Sciatic nerve (tissue), 2 donors: Measurements from ENCODE around the gene ACTN1. TPM values are rescaled to one million over a fixed set of nuclear protein-coding genes. Genes with fewer than 3 reads are reported as not detected.

ENCODE experiments used
- ATAC-seq: fragments of 200-7000 bp; cut with Tn5 transposase; one replicate; pipeline ENCODE4 v1.9.1; 2020; ENCODE audit warnings: mild to moderate bottlenecking, moderate library complexity
- DNase-seq: peaks from one replicate; pipeline ENCODE4 v3.0.0-alpha.2; 2020; ENCODE audit warnings: low spot score
- intact Hi-C: fragments of 100-400 bp; cut with DNase I; formaldehyde crosslinking; loops from one replicate; pipeline ENCODE4 v1.14.2; 2022
- total RNA-seq: library from RNA; stranded (reverse); fragmentation: NEBNext Ultra II Directional; extraction: Animal tissue kit (Norgen Biotek cat#: 25700); gene quantifications from one replicate; pipeline ENCODE4 v1.2.1, GENCODE V29; 2021
- donor health status: DM: no; HTN: no; CAD: no.
- donor health status: DM: no; HTN: no; CAD: no.

ACTN1 gene
- total RNA-seq, 1 donor from 2014 or later = 216 TPM

GRCh38 chr14:68928770-68929550 lies 50.1 kb downstream of the ACTN1 start:
- DNase-seq (no peak), ATAC-seq (no peak)
- intact Hi-C loops = no loop called here

DNA sequence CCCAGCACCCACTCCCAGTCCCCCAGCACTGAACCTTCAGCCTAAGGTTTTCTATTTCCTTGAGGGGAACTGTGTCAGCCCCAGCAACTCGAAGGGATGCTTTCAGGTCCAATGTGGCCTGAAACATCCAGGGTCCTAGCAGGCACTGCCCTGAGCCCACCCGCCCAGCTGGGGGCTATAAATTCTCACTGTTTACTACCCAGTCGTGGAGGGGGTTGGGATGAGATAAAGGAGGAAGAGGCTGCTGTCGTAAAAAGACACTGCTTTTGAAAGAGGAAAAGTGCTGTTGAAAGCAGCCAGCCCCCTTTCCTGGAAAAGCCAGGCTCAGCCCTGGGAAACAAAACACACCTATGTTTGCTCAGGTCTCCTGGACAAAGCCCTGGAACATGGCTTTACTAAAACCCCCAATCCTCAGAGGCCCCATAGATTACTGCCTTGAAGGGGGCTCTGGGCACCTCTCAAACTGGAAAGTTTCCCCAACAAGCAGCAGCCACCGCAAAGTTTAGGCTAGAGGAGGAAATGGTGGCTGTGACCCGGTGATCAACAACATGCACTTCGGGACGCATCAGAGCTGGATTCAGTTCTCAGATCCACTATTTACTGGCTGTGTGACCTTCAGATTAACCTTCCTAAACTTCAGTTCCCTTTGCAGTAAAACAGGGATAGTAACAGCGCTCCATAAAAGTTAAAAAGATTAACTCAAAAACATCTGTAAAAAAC lies 51.0 kb downstream of the ACTN1 start:
- intact Hi-C loops = no loop called here

DNA sequence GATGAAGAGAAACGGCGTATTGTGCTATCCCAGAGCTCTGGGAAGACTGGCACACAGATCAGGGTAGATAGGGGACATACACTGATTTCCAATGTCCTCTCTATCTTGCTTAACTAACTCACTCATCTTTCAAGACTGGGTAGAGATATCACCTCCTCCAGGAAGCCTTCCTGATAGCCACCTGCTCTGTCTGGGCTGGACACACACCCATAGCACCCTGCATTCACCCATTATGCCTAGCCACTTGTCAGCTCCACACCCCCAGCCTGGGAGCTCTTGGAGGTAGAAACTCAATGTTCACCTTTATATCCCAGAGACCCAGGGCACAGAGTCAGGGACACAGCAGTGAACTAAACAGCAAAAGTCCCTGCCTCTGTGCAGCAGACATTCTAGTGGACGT lies 52.0 kb downstream of the ACTN1 start:
- ATAC-seq (no peak), DNase-seq (no peak)
- intact Hi-C loops = no loop called here

More for the DNA sequence above, 51.0 kb downstream of the ACTN1 start:
- peak; percentile 9 for ATAC-seq
- DNase-seq = no peak

- ATAC-seq = no peak
- intact Hi-C loops = no loop called here
- no peak for DNase-seq
Measured at GRCh38 chr14:68926236-68926635, 52.9 kb downstream of the ACTN1 start.

GRCh38 chr14:68925373-68925772 lies 53.7 kb downstream of the ACTN1 start:
- ATAC-seq (no peak), DNase-seq (no peak)
- intact Hi-C loops = no loop called here

DNA sequence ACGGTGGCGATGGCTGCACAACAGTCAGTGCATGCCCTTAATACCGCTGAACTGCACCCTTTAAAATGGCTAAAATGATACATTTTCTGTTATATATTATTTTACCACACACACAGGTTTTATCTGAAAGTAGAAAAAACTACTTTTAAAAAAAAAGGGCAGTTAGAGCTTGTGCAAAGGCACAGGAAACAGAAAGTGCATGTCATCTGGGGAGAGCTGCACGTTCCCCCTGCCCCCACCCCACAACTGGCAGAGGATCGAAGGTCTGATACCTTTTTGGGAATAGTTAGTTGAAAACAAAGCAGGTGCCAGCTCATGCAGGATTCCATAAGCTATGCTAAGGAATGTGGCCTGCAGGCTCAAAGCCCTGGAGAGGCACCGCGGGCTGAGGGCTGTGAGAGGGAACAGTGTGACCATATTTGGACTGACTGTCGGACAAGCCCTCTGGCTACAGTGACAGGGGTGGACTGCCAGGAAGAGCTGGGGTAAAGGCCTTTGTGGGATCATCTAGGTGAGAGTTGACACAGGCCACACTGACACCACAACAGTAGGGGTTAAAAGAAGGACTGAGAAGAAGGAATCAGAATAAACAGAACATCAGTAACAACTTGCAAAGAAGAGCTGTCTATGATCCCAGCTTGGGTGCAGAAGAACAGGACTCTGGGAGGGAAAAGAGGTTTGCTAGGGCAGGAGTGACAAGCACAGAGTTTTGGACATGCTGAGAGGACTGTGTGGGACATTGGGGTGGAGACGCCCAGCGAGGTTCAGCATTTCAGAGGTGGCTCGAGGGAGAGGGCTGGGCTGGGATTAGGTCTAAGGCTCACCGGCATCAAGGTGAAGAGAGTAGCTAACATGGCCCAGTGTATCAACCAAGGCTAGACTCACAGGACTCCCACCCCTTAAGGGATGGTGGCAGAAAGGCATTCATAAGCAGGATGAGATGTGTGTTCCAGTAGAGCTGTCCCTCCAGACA lies 54.6 kb downstream of the ACTN1 start:
- DNase-seq = no peak
- peak; percentile 46 for ATAC-seq
- intact Hi-C loops = no loop called here

DNA sequence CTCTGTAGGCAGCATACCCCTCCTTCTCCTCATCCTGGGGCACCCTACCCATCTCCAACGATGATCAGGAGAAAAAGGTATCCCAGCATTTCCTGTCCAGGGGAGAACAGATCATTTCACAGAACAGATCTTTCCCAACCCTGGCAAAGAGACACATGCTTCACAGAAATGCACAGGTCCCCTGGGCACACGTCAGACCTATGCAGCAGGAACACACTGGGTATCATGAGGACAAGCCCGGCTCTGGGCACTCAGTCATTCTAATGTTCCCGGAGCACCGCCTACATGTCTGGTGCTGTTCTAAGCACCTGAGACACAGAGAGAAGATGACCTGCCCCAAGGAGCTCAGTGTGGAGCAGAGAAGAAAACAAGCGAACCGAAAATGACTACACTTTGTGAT lies 56.2 kb downstream of the ACTN1 start:
- DNase-seq (no peak), ATAC-seq (peak; percentile 20)
- intact Hi-C loops = no loop called here

GRCh38 chr14:68922201-68922621 lies 56.9 kb downstream of the ACTN1 start:
- intact Hi-C loops = no loop called here
- peak; percentile 51 for ATAC-seq
- no peak for DNase-seq

- DNase-seq (no peak), ATAC-seq (no peak)
- intact Hi-C loops = no loop called here
Measured at GRCh38 chr14:68921666-68922065, 57.4 kb downstream of the ACTN1 start.

DNA sequence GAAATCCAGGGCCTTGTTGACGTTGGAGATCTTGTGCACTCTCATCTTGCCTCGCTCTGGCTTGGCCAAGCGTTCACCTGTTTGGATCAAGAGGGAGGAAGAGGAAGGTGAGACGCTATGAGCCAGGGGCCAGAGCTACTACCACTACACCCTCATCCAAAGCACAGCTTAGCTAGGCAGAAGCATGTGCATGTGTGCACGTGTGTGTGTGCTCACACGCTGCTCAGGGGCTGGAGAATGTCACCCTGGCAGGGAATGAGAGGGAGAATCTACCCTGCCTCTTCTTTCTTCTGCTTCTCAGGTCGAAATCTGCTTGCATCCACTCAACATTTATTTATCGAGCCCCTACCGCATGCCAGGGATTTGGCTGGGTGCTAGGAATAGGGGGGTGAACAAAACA lies 58.1 kb downstream of the ACTN1 start:
- ATAC-seq (no peak), DNase-seq (no peak)
- intact Hi-C loops = no loop called here

DNA sequence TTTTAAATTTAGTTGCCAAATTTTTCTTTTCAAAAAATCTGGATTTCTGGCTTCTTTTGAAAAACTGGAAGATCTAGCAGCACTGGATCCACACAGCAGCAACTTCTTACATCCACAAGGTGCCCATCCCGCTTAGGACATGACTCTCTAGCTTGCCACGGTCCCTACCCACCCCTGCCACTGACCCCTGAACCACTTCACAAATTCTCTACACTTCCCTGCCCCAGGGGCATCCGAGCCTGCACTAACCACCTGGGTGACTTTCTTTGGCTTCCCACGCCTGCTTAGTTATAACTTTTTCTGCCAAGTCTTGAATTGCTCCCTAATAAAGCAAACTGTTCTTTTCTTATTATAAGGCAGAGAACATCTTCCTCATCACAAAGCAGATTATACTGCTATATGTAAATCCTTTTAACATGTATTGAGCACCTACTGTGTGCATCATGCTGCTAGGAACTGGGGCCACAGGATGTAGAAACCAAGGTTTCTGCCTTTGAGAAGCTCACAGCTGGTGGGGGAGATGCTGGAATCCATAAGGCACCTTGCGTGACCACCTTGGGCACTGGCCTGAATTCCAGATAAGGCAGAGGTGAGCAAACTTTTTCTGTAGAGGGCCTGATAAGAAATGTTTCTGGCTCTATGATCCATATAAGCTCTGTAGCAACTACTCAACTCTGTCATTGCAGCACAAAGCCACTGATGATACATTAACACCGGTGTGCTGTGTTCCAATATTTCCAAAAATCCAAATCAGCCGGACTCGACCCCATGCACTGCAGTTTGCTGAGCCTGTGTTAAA lies 59.8 kb downstream of the ACTN1 start:
- DNase-seq (no peak), ATAC-seq (no peak)
- intact Hi-C loops = loop anchor here (10.0 kb wide), 1 partner anchor 185 kb away; no protein-coding TSS in a partner anchor

GRCh38 chr14:68918612-68919011 lies 60.5 kb downstream of the ACTN1 start:
- intact Hi-C loops = loop anchor here (10.0 kb wide), 1 partner anchor 186 kb away; no protein-coding TSS in a partner anchor
- DNase-seq = no peak
- ATAC-seq = no peak

- no peak for DNase-seq
- intact Hi-C loops = loop anchor here (10.0 kb wide), 1 partner anchor 188 kb away; no protein-coding TSS in a partner anchor
- ATAC-seq = no peak
Measured at GRCh38 chr14:68916358-68916941, 62.7 kb downstream of the ACTN1 start.

GRCh38 chr14:68913516-68913915 lies 65.6 kb downstream of the ACTN1 start:
- ATAC-seq = no peak
- intact Hi-C loops = loop anchor here (10.0 kb wide), 1 partner anchor 191 kb away; no protein-coding TSS in a partner anchor

GRCh38 chr14:68911594-68912227 lies 67.4 kb downstream of the ACTN1 start:
- ATAC-seq (peak; percentile 92), DNase-seq (peak; percentile 85)
- intact Hi-C loops = loop anchor here (10.0 kb wide), 1 partner anchor 193 kb away; no protein-coding TSS in a partner anchor

More at GRCh38 chr14:68913516-68913915, 65.6 kb downstream of the ACTN1 start:
- no peak for DNase-seq

DNA sequence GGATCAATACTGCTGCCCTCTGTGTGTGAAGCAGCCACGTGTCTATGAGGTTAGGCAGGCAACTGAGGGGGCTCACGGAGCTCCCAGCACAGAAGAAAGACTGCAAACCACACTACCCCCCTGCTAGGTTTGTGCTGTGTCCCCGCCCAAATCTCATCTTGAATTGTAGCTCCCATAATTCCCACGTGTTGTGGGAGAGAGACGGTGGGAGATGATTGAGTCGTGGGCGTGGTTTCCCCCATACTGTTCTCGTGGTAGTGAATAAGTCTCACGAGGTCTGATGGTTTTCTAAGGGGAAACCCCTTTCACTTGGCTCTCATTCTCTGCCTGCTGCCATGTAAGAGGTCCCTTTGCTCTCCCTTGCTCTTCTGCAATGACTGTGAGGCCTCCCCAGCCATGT lies 68.6 kb downstream of the ACTN1 start:
- ATAC-seq (no peak), DNase-seq (no peak)
- intact Hi-C loops = loop anchor here (10.0 kb wide), 1 partner anchor 194 kb away; no protein-coding TSS in a partner anchor

DNA sequence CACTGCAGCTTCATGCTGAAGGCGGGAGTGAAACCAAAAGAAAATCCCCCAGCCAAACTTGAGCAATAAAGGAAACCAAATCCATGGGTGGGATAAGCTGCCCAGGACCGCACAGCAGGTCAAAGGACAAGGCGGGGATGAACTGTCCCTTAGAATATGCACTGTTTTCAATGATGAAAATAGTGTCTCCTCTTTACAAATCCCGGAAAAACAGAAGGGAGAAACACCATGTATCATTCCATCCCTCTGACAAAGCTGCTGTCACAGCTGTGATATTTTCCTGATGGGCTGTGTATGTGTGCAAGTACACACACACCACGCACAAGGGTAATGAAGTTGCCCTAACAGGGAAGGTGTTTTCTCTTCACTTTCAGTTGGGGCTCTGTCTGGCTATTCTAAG lies 70.3 kb downstream of the ACTN1 start:
- ATAC-seq (no peak), DNase-seq (no peak)
- intact Hi-C loops = no loop called here
